HS-5 (cell line): ENCODE results near the gene IMMT.

Source experiments
- DNase-seq: peaks from one replicate; pipeline ENCODE4 v3.0.0-alpha.2; 2012; ENCODE audit warnings: low read depth

The IMMT gene

GRCh38 chr2:86199834-86200177 is 4.5 kb upstream of the IMMT start:
- no peak for DNase-seq

GRCh38 chr2:86195808-86196387 is 636 bp upstream of the IMMT start:
- DNase-seq = no peak

GRCh38 chr2:86194751-86195054 is 559 bp downstream of the IMMT start:
- DNase-seq = no peak

- DNase-seq = no peak
Measured at GRCh38 chr2:86193901-86194567, 1.2 kb downstream of the IMMT start.

- no peak for DNase-seq
Measured at GRCh38 chr2:86189782-86190416, 5.4 kb downstream of the IMMT start.

- no peak for DNase-seq
Measured at GRCh38 chr2:86186431-86186830, 8.8 kb downstream of the IMMT start.

GRCh38 chr2:86185517-86186212 is 9.6 kb downstream of the IMMT start:
- DNase-seq = no peak

GRCh38 chr2:86176597-86176996 is 18.7 kb downstream of the IMMT start:
- DNase-seq = no peak

GRCh38 chr2:86175828-86176227 is 19.4 kb downstream of the IMMT start:
- DNase-seq = no peak

- DNase-seq = no peak
Measured at GRCh38 chr2:86174445-86174844, 20.8 kb downstream of the IMMT start.

GRCh38 chr2:86172610-86173009 is 22.7 kb downstream of the IMMT start:
- DNase-seq = no peak

- no peak for DNase-seq
Measured at GRCh38 chr2:86171295-86171694, 24.0 kb downstream of the IMMT start.

- no peak for DNase-seq
Measured at GRCh38 chr2:86170449-86170848, 24.8 kb downstream of the IMMT start.

- DNase-seq = no peak
Measured at GRCh38 chr2:86160156-86160952, 34.9 kb downstream of the IMMT start.

GRCh38 chr2:86158286-86158685 is 37.0 kb downstream of the IMMT start:
- no peak for DNase-seq

- DNase-seq = no peak
Measured at GRCh38 chr2:86157009-86157556, 38.2 kb downstream of the IMMT start.

- no peak for DNase-seq
Measured at GRCh38 chr2:86150502-86150901, 44.8 kb downstream of the IMMT start.

GRCh38 chr2:86147793-86148192 is 47.5 kb downstream of the IMMT start:
- no peak for DNase-seq

- no peak for DNase-seq
Measured at GRCh38 chr2:86143926-86144685, 51.2 kb downstream of the IMMT start.

GRCh38 chr2:86143307-86143706 is 52.0 kb downstream of the IMMT start:
- no peak for DNase-seq

GRCh38 chr2:86142436-86143257 is 52.6 kb downstream of the IMMT start:
- no peak for DNase-seq
